ENCODE results near the gene OR2S2.
"Not testable (repeated sequence)": the region's sequence is repeated elsewhere in the genome, so short reads cannot be mapped to it uniquely, and the experiment has no call there.

Gene OR2S2

GRCh38 chr9:35919212-35920008 lies 38.5 kb downstream of the OR2S2 start:
- Histone ChIP-seq H3K36me3 (no peaks in the 10 kb centered on the region), H3K4me1 (peaks cover 29 to 49% (median 44%) of the 10 kb centered on the region in 10 experiments), H3K27me3 (no peaks in the 10 kb centered on the region), H3K27ac (peak overlapping the region in 5 of 11 experiments; percentile 3 to 30 (median 17); a peak in 5 of 22 replicates), H3K9ac (no peak overlapping the region), H4K20me1 (no peaks in the 10 kb centered on the region), H3K4me3 (no peak overlapping the region), H3K4me2 (peak overlapping the region; percentile 37 to 78 (median 52); a peak in 21 of 22 replicates), H3K9me3 (replicated peaks in 1 of 11) (no peaks in the 10 kb centered on the region)
- TF ChIP-seq Cebpa-rat (IDR thresholded peaks at IDR 0.05) = no peak

DNA sequence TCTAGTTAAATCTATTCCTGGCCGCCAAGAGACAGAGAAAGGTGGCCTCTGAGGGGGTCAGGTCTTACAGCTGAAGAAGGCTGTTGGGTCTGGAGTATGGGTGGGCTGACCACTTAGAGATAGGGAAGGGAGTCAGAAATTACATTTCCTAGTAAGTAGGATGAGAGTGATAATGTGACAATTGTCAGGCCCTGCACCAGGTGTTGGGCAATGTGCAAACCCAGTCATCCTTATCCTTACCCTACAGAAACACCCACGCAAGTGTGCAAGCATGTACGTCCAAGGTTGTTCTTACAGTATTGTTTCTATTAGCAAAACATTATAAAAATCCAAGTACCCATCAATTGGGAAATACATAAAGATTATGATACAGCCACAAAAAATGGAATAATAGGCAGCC lies 39.2 kb downstream of the OR2S2 start:
- H3K4me3 ChIP-seq = no peak overlapping the region

GRCh38 chr9:35917261-35917660 lies 40.7 kb downstream of the OR2S2 start:
- Histone ChIP-seq H3K27me3 (no peaks in the 10 kb centered on the region), H4K20me1 (no peaks in the 10 kb centered on the region), H3K27ac (peak overlapping the region in 2 of 11 experiments; percentile 1 to 44; a peak in 3 of 22 replicates), H3K4me3 (no peak overlapping the region), H3K4me1 (peaks cover 23 to 35% (median 31%) of the 10 kb centered on the region in 10 experiments), H3K9me3 (replicated peaks in 1 of 11) (peaks cover 0 to 4% (median 0%) of the 10 kb centered on the region in 11 experiments; a peak in 2 of 22 replicates), H3K36me3 (no peaks in the 10 kb centered on the region), H3K4me2 (peak overlapping the region in 3 of 11 experiments; percentile 7 to 12 (median 10); a peak in 2 of 22 replicates), H3K9ac (no peak overlapping the region)
- no peak for TF ChIP-seq Cebpa-rat (IDR thresholded peaks at IDR 0.05)

More for the DNA sequence above, 39.2 kb downstream of the OR2S2 start:
- peak overlapping the region in 10 of 11 experiments; percentile 26 to 78 (median 52); a peak in 19 of 22 replicates for H3K4me2 ChIP-seq
- no peaks in the 10 kb centered on the region for H3K36me3 ChIP-seq
- peaks cover 0 to 4% (median 0%) of the 10 kb centered on the region in 11 experiments; a peak in 2 of 22 replicates for H3K9me3 ChIP-seq (replicated peaks in 1 of 11)
- TF ChIP-seq Cebpa-rat (IDR thresholded peaks at IDR 0.05) = 0 out of 22 replicates have a peak, but pooled peaks of 1 of the 11 experiments have one; percentile 41
- no peaks in the 10 kb centered on the region for H3K27me3 ChIP-seq
- H3K4me1 ChIP-seq = peaks cover 25 to 42% (median 38%) of the 10 kb centered on the region in 10 experiments
- peak overlapping the region in 3 of 11 experiments; percentile 16 to 31 (median 20); a peak in 2 of 22 replicates for H3K27ac ChIP-seq
- no peaks in the 10 kb centered on the region for H4K20me1 ChIP-seq
- H3K9ac ChIP-seq = no peak overlapping the region

- Histone ChIP-seq H3K4me2 (no peak overlapping the region), H3K36me3 (no peaks in the 10 kb centered on the region), H3K4me1 (peaks cover 34 to 46% (median 43%) of the 10 kb centered on the region in 10 experiments), H4K20me1 (no peaks in the 10 kb centered on the region), H3K9me3 (replicated peaks in 1 of 11) (peaks cover 0 to 4% (median 0%) of the 10 kb centered on the region in 11 experiments; a peak in 2 of 22 replicates), H3K4me3 (no peak overlapping the region), H3K27me3 (no peaks in the 10 kb centered on the region), H3K27ac (no peak overlapping the region), H3K9ac (no peak overlapping the region)
- TF ChIP-seq Cebpa-rat (IDR thresholded peaks at IDR 0.05) = no peak
Measured at GRCh38 chr9:35915681-35916294, 42.2 kb downstream of the OR2S2 start.

- Histone ChIP-seq H3K27me3 (no peaks in the 10 kb centered on the region), H3K9me3 (replicated peaks in 1 of 11) (peaks cover 0 to 4% (median 0%) of the 10 kb centered on the region in 11 experiments; a peak in 2 of 22 replicates), H4K20me1 (no peaks in the 10 kb centered on the region), H3K4me1 (peaks cover 29 to 48% (median 45%) of the 10 kb centered on the region in 10 experiments), H3K27ac (no peak overlapping the region), H3K4me3 (no peak overlapping the region), H3K4me2 (no peak overlapping the region), H3K36me3 (no peaks in the 10 kb centered on the region), H3K9ac (no peak overlapping the region)
- TF ChIP-seq Cebpa-rat (IDR thresholded peaks at IDR 0.05) = no peak
Measured at GRCh38 chr9:35914301-35914807, 43.6 kb downstream of the OR2S2 start.

GRCh38 chr9:35913429-35913828 lies 44.5 kb downstream of the OR2S2 start:
- H3K36me3 ChIP-seq; H3K9ac ChIP-seq; H4K20me1 ChIP-seq; H3K27ac ChIP-seq; H3K27me3 ChIP-seq; H3K4me3 ChIP-seq; H3K9me3 ChIP-seq (replicated peaks in 1 of 11); H3K4me2 ChIP-seq: not testable (repeated sequence)
- peaks cover 29 to 48% (median 45%) of the 10 kb centered on the region in 10 experiments for H3K4me1 ChIP-seq

GRCh38 chr9:35912791-35913400 lies 45.1 kb downstream of the OR2S2 start:
- Histone ChIP-seq H3K4me1 (peaks cover 34 to 48% (median 45%) of the 10 kb centered on the region in 10 experiments), H3K27me3 (no peaks in the 10 kb centered on the region), H3K27ac (no peak overlapping the region), H3K36me3 (no peaks in the 10 kb centered on the region), H3K9me3 (replicated peaks in 1 of 11) (peaks cover 0 to 4% (median 0%) of the 10 kb centered on the region in 11 experiments; a peak in 2 of 22 replicates), H4K20me1 (no peaks in the 10 kb centered on the region), H3K4me2 (no peak overlapping the region), H3K9ac (no peak overlapping the region), H3K4me3 (no peak overlapping the region)
- no peak for TF ChIP-seq Cebpa-rat (IDR thresholded peaks at IDR 0.05)

- H3K9ac ChIP-seq = peak overlapping the region in 2 of 11 experiments; percentile 10 to 11; a peak in 1 of 22 replicates
- H3K4me1 ChIP-seq = peaks cover 45 to 54% (median 52%) of the 10 kb centered on the region in 10 experiments
- no peak overlapping the region for H3K4me3 ChIP-seq
- H3K27ac ChIP-seq = no peak overlapping the region
- no peaks in the 10 kb centered on the region for H4K20me1 ChIP-seq
- H3K9me3 ChIP-seq (replicated peaks in 1 of 11) = peaks cover 0 to 4% (median 0%) of the 10 kb centered on the region in 11 experiments; a peak in 2 of 22 replicates
- H3K27me3 ChIP-seq = no peaks in the 10 kb centered on the region
- H3K36me3 ChIP-seq = no peaks in the 10 kb centered on the region
- no peak for TF ChIP-seq Cebpa-rat (IDR thresholded peaks at IDR 0.05)
- H3K4me2 ChIP-seq = peak overlapping the region; percentile 24 to 76 (median 47); a peak in 21 of 22 replicates
Measured at GRCh38 chr9:35911690-35912089, 46.3 kb downstream of the OR2S2 start.
